Upper lobe of left lung (tissue), 6 donors: ENCODE results near the gene LIN37. TPM values are rescaled to one million over a fixed set of nuclear protein-coding genes. Genes with fewer than 3 reads are reported as not detected.
"Not testable (repeated sequence)": the region's sequence is repeated elsewhere in the genome, so short reads cannot be mapped to it uniquely, and the experiment has no call there.

ENCODE experiments used
- ATAC-seq, 2 donors: fragments of 200-7000 bp; cut with Tn5 transposase; one replicate each; pipeline ENCODE4 v1.9.1; 2022; ENCODE audit warnings: mild to moderate bottlenecking in 2 of 2, moderate library complexity in 2 of 2; ENCODE audit not compliant: low FRiP score in 2 of 2
- DNase-seq, 2 donors: peaks; one replicate each; pipeline ENCODE4 v3.0.0-alpha.2; 2019 to 2020
- H3K27ac ChIP-seq, 4 donors: fragments of 200-600 bp; sonication (generic); one replicate each; pipeline ENCODE4 v1.5.1; 2016 to 2019
- H3K27me3 ChIP-seq, 4 donors: fragments of 200-600 bp; sonication (generic); one replicate each; pipeline ENCODE4 v1.5.1; 2017 to 2019
- H3K36me3 ChIP-seq, 4 donors: fragments of 200-600 bp; sonication (generic); one replicate each; pipeline ENCODE4 v1.5.1; 2016 to 2019
- H3K4me1 ChIP-seq, 4 donors: fragments of 200-600 bp; sonication (generic); one replicate each; pipeline ENCODE4 v1.5.1; 2018 to 2019
- H3K4me3 ChIP-seq, 4 donors: fragments of 200-600 bp; sonication (generic); one replicate each; pipeline ENCODE4 v1.5.1; 2017 to 2019; ENCODE audit warnings: mild to moderate bottlenecking in 2 of 4, moderate library complexity in 1 of 4
- H3K9me3 ChIP-seq, 4 donors: fragments of 200-600 bp; sonication (generic); one replicate each; pipeline ENCODE4 v1.5.1; 2018 to 2019
- CTCF ChIP-seq, 6 experiments: fragments of 450-650 bp in 4 of 6; fragments of 200-600 bp in 2 of 6; sonication (generic) in 2 of 6; IDR thresholded peaks; one replicate each; pipeline ENCODE4 v1.5.1; 2016 to 2019; ENCODE audit warnings: antibody characterized with exemption in 6 of 6
- EP300 ChIP-seq, 4 donors: sonication (generic); formaldehyde crosslinking; IDR thresholded peaks; one replicate each; pipeline ENCODE4 v1.5.1; 2017; ENCODE audit warnings: antibody characterized with exemption in 4 of 4, control low read depth in 2 of 4
- POLR2A ChIP-seq, 4 donors: fragments of 450-650 bp; IDR thresholded peaks; one replicate each; pipeline ENCODE4 v1.5.1; 2016 to 2017; ENCODE audit warnings: antibody characterized with exemption in 4 of 4, mild to moderate bottlenecking in 2 of 4
- POLR2AphosphoS5 ChIP-seq, 2 donors: sonication (generic); formaldehyde crosslinking; IDR thresholded peaks; one replicate each; pipeline ENCODE4 v1.5.1; 2017; ENCODE audit warnings: antibody characterized with exemption in 2 of 2
- WGBS, 2 donors: methylation state at CpG; one replicate each; pipeline ENCODE4 v1.1.5; 2017 to 2018; 5-methylcytosine and 5-hydroxymethylcytosine counted together
- total RNA-seq, 6 donors: library from RNA; depleted of rRNA in 4 of 6; stranded (reverse); fragments of >200 nt in 4 of 6; gene quantifications; one replicate each; pipeline versions ENCODE4 v1.1.0 to v1.2.1, GENCODE V29; 2016 to 2021
- donor health status: DM: no; HTN: no; CAD: no; lungs with moderate emphysema.
- donor health status: DM: no; HTN: yes; CAD: no; lungs with severe emphysema.

LIN37 gene
- total RNA-seq, 6 donors from 2014 or later, result 4.0 to 16.9 (median 10.9) TPM

- H3K36me3 ChIP-seq, result peaks cover 41 to 67% (median 61%) of the 10 kb centered on the region in 4 donors
- H3K27me3 ChIP-seq, result no peaks in the 10 kb centered on the region
- 87 to 99% methylated on average over 11 to 16 of the region's 16 CpGs for WGBS, 2 donors
- peaks cover 6 to 31% (median 16%) of the 10 kb centered on the region in 4 donors for H3K4me1 ChIP-seq
- DNase-seq, result peak in 1 of 2 donors; percentile 74
- no peak overlapping the region for H3K4me3 ChIP-seq
- no peak for ATAC-seq
- H3K9me3 ChIP-seq, result no peaks in the 10 kb centered on the region
- no peak for TF ChIP-seq CTCF (IDR thresholded peaks at IDR 0.05)
- no peak for TF ChIP-seq POLR2A (IDR thresholded peaks at IDR 0.05)
- TF ChIP-seq POLR2AphosphoS5 (IDR thresholded peaks at IDR 0.05), result no peak
- TF ChIP-seq EP300 (IDR thresholded peaks at IDR 0.05), result no peak
- no peak overlapping the region for H3K27ac ChIP-seq
Observed at GRCh38 chr19:35721374-35721773, 27.0 kb upstream of the LIN37 start.

- no peak for ATAC-seq
- Histone ChIP-seq H3K36me3 (peaks cover 49 to 78% (median 70%) of the 10 kb centered on the region in 4 donors), H3K27me3 (no peaks in the 10 kb centered on the region), H3K27ac (no peak overlapping the region), H3K4me3 (no peak overlapping the region), H3K9me3 (no peaks in the 10 kb centered on the region), H3K4me1 (peaks cover 6 to 26% (median 14%) of the 10 kb centered on the region in 4 donors)
- 92 to 94% methylated on average over 12 to 14 of the region's 14 CpGs for WGBS, 2 donors
- DNase-seq, result no peak
- TF ChIP-seq POLR2AphosphoS5 (IDR thresholded peaks at IDR 0.05) (no peak), POLR2A (IDR thresholded peaks at IDR 0.05) (no peak), CTCF (IDR thresholded peaks at IDR 0.05) (no peak), EP300 (IDR thresholded peaks at IDR 0.05) (no peak)
Observed at GRCh38 chr19:35722461-35722860, 25.9 kb upstream of the LIN37 start.

GRCh38 chr19:35722897-35723296 lies 25.5 kb upstream of the LIN37 start:
- TF ChIP-seq CTCF (IDR thresholded peaks at IDR 0.05) (no peak), EP300 (IDR thresholded peaks at IDR 0.05) (no peak), POLR2AphosphoS5 (IDR thresholded peaks at IDR 0.05) (no peak), POLR2A (IDR thresholded peaks at IDR 0.05) (no peak)

GRCh38 chr19:35723671-35724070 lies 24.7 kb upstream of the LIN37 start:
- H3K9me3 ChIP-seq, result no peaks in the 10 kb centered on the region
- TF ChIP-seq POLR2AphosphoS5 (IDR thresholded peaks at IDR 0.05), result no peak
- no peak for TF ChIP-seq CTCF (IDR thresholded peaks at IDR 0.05)
- H3K4me1 ChIP-seq, result peaks cover 6 to 22% (median 12%) of the 10 kb centered on the region in 4 donors
- H3K27me3 ChIP-seq, result no peaks in the 10 kb centered on the region
- ATAC-seq (no peak), DNase-seq (no peak)
- H3K27ac ChIP-seq, result no peak overlapping the region
- H3K4me3 ChIP-seq, result no peak overlapping the region
- 95 to 99% methylated on average over 23 to 24 of the region's 24 CpGs for WGBS, 2 donors
- H3K36me3 ChIP-seq, result peaks cover 59 to 90% (median 82%) of the 10 kb centered on the region in 4 donors

More at GRCh38 chr19:35722897-35723296, 25.5 kb upstream of the LIN37 start:
- Histone ChIP-seq H3K27ac (no peak overlapping the region), H3K4me1 (peaks cover 6 to 26% (median 14%) of the 10 kb centered on the region in 4 donors), H3K4me3 (no peak overlapping the region), H3K27me3 (no peaks in the 10 kb centered on the region), H3K9me3 (no peaks in the 10 kb centered on the region), H3K36me3 (peaks cover 54 to 83% (median 74%) of the 10 kb centered on the region in 4 donors)
- ATAC-seq (no peak), DNase-seq (no peak)
- 91 to 93% methylated on average over 15 to 16 of the region's 16 CpGs for WGBS, 2 donors

- H3K4me3 ChIP-seq, H3K9me3 ChIP-seq, H3K27ac ChIP-seq, DNase-seq, H3K27me3 ChIP-seq, ATAC-seq: not testable (repeated sequence)
- 95% methylated on average over 7 of the region's 7 CpGs for WGBS, 2 donors
- peaks cover 2 to 17% (median 7%) of the 10 kb centered on the region in 4 donors for H3K4me1 ChIP-seq
- H3K36me3 ChIP-seq, result peaks cover 64 to 95% (median 87%) of the 10 kb centered on the region in 4 donors
Observed at GRCh38 chr19:35724132-35724531, 24.2 kb upstream of the LIN37 start.
